NB4 (cell line): ENCODE data around the gene ETV3L.

Source experiments
- CTCF ChIP-seq: IDR thresholded peaks from one replicate; pipeline ENCODE4 v1.5.1; 2012; ENCODE audit warnings: low read depth, low read length
- POLR2A ChIP-seq: IDR thresholded peaks from 2 replicates; pipeline ENCODE4 v1.6.1; 2011; ENCODE audit warnings: mild to moderate bottlenecking; ENCODE audit not compliant: insufficient read length; ENCODE audit errors: extremely low read depth

DNA sequence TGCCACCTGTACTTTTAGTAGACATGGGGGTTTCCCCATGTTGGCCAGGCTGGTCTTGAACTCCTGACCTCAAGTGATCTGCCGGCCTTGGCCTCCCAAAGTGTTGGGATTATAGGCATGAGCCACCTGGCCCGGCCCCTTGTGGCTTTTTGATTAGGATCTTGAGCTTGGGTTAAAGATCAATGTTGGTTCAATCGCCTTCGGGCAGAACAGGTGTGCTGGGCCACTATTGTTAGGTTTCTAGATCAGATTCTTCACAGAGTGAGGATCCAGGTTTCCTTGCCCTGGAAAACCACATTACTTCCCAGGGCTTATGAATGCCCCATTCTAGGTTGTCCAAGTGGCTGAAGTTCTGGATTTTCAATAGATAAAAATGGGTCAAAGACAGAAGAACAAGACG is 32.5 kb upstream of the ETV3L start:
- TF ChIP-seq CTCF (no peak), POLR2A (no peak)
